H9 (cell line): ENCODE measurements around the gene WASF3. TPM values are rescaled to one million over a fixed set of nuclear protein-coding genes. Genes with fewer than 3 reads are reported as not detected.

Source experiments
- DNase-seq: peaks from one replicate; pipeline ENCODE4 v3.0.0-alpha.2; 2017
- H2AFZ ChIP-seq: one replicate; pipeline ENCODE4 v1.6.1; 2013; ENCODE audit warnings: mild to moderate bottlenecking, low read length, control low read depth, moderate library complexity
- H2AK5ac ChIP-seq: 2 replicates; pipeline ENCODE4 v1.6.1; 2013; ENCODE audit warnings: low read length, control low read depth, mixed read lengths; ENCODE audit not compliant: insufficient read length
- H2BK120ac ChIP-seq: one replicate; pipeline ENCODE4 v1.6.1; 2013; ENCODE audit warnings: low read depth, mild to moderate bottlenecking, low read length, control low read depth, inconsistent platforms; ENCODE audit not compliant: poor library complexity, severe bottlenecking
- H2BK12ac ChIP-seq: 2 replicates; pipeline ENCODE4 v1.6.1; 2013; ENCODE audit warnings: low read length, control low read depth, mixed read lengths, low read depth; ENCODE audit not compliant: insufficient read length
- H2BK15ac ChIP-seq: 2 replicates; pipeline ENCODE4 v1.6.1; 2013; ENCODE audit warnings: low read depth, low read length, control low read depth
- H2BK20ac ChIP-seq: one replicate; pipeline ENCODE4 v1.6.1; 2013; ENCODE audit warnings: low read depth, mild to moderate bottlenecking, low read length, control low read depth, inconsistent platforms; ENCODE audit not compliant: poor library complexity, severe bottlenecking
- H2BK5ac ChIP-seq: 2 replicates; pipeline ENCODE4 v1.6.1; 2013; ENCODE audit warnings: low read length, control low read depth, mixed read lengths; ENCODE audit not compliant: insufficient read length
- H3K14ac ChIP-seq: 2 replicates; pipeline ENCODE4 v1.6.1; 2013; ENCODE audit warnings: low read length, control low read depth; ENCODE audit not compliant: insufficient read depth
- H3K18ac ChIP-seq: 2 replicates; pipeline ENCODE4 v1.6.1; 2013; ENCODE audit warnings: low read depth, mild to moderate bottlenecking, mixed read lengths, low read length, control low read depth; ENCODE audit not compliant: insufficient read length
- H3K23ac ChIP-seq: 2 replicates; pipeline ENCODE4 v1.6.1; 2013; ENCODE audit warnings: low read length, control low read depth, mixed read lengths, low read depth; ENCODE audit not compliant: insufficient read length
- H3K23me2 ChIP-seq: 2 replicates; pipeline ENCODE4 v1.6.1; 2013; ENCODE audit warnings: low read depth, mild to moderate bottlenecking, mixed read lengths, low read length, control low read depth; ENCODE audit not compliant: insufficient read length, poor library complexity, severe bottlenecking
- H3K27ac ChIP-seq: 2 replicates; pipeline ENCODE4 v1.5.1; 2013; ENCODE audit warnings: low read length, control low read depth, mixed read lengths, low read depth; ENCODE audit not compliant: insufficient read length
- H3K27me3 ChIP-seq: 2 replicates; pipeline ENCODE4 v1.6.1; 2013; ENCODE audit warnings: low read length, control low read depth, inconsistent platforms; ENCODE audit not compliant: insufficient read depth
- H3K4ac ChIP-seq: 2 replicates; pipeline ENCODE4 v1.6.1; 2013; ENCODE audit warnings: low read depth, mild to moderate bottlenecking, control low read depth, inconsistent platforms, low read length, moderate library complexity
- H3K4me1 ChIP-seq: 2 replicates; pipeline ENCODE4 v1.6.1; 2013; ENCODE audit warnings: low read length, control low read depth, inconsistent platforms; ENCODE audit not compliant: insufficient read depth
- H3K4me2 ChIP-seq: 2 replicates; pipeline ENCODE4 v1.6.1; 2013; ENCODE audit warnings: low read length, control low read depth, mixed read lengths; ENCODE audit not compliant: insufficient read length, insufficient read depth
- H3K56ac ChIP-seq: 2 replicates; pipeline ENCODE4 v1.6.1; 2013; ENCODE audit warnings: low read depth, mild to moderate bottlenecking, mixed read lengths, low read length, control low read depth; ENCODE audit not compliant: insufficient read length
- H3K79me1 ChIP-seq: 2 replicates; pipeline ENCODE4 v1.6.1; 2013; ENCODE audit warnings: low read depth, mild to moderate bottlenecking, moderate library complexity, low read length, control low read depth, inconsistent platforms; ENCODE audit not compliant: insufficient read depth, poor library complexity, severe bottlenecking
- H3K79me2 ChIP-seq: 2 replicates; pipeline ENCODE4 v1.6.1; 2013; ENCODE audit warnings: low read length, control low read depth, inconsistent platforms; ENCODE audit not compliant: insufficient read depth
- H3K9ac ChIP-seq: 2 replicates; pipeline ENCODE4 v1.6.1; 2013; ENCODE audit warnings: low read length, control low read depth, mixed read lengths; ENCODE audit not compliant: insufficient read length; ENCODE audit errors: extremely low read depth
- H3K9me3 ChIP-seq: one replicate; pipeline ENCODE4 v1.6.1; 2013; ENCODE audit warnings: low read depth, low read length, inconsistent platforms; ENCODE audit not compliant: control insufficient read depth
- H3T11ph ChIP-seq: one replicate; pipeline ENCODE4 v1.6.1; 2013; ENCODE audit warnings: mild to moderate bottlenecking, low read length, control low read depth, inconsistent platforms
- H4K20me1 ChIP-seq: one replicate; pipeline ENCODE4 v1.6.1; 2013; ENCODE audit not compliant: control insufficient read depth, insufficient read length, insufficient read depth
- H4K5ac ChIP-seq: 2 replicates; pipeline ENCODE4 v1.6.1; 2013; ENCODE audit warnings: low read depth, mild to moderate bottlenecking, mixed read lengths, low read length, control low read depth; ENCODE audit not compliant: insufficient read length
- H4K8ac ChIP-seq: replicated peaks from 2 replicates; pipeline ENCODE4 v1.6.1; 2013; ENCODE audit warnings: low read length, control low read depth, mixed read lengths, low read depth; ENCODE audit not compliant: insufficient read length
- H4K91ac ChIP-seq: 2 replicates; pipeline ENCODE4 v1.6.1; 2013; ENCODE audit warnings: low read depth, mild to moderate bottlenecking, moderate library complexity, mixed read lengths, low read length, control low read depth; ENCODE audit not compliant: insufficient read length
- H3K27ac Mint-ChIP-seq, 3 experiments: 2 replicates in 2 of 3; 3 replicates in 1 of 3; pipeline ENCODE4 v1.8.0; 2020 to 2021; ENCODE audit warnings: mixed read lengths in 3 of 3, mild to moderate bottlenecking in 1 of 3, moderate library complexity in 1 of 3
- H3K27me3 Mint-ChIP-seq: 2 replicates; pipeline ENCODE4 v1.8.0; 2021; ENCODE audit warnings: low read depth, mild to moderate bottlenecking, moderate library complexity, mixed read lengths
- H3K36me3 Mint-ChIP-seq, 3 experiments: 2 replicates in 2 of 3; 3 replicates in 1 of 3; pipeline ENCODE4 v1.8.0; 2020 to 2021; ENCODE audit warnings: low read depth in 3 of 3, mixed read lengths in 3 of 3; ENCODE audit not compliant: insufficient read depth in 1 of 3
- H3K4me1 Mint-ChIP-seq, 2 experiments: 2 replicates each; pipeline ENCODE4 v1.8.0; 2020; ENCODE audit warnings: mixed read lengths in 2 of 2
- H3K4me3 Mint-ChIP-seq, 2 experiments: 2 replicates in 1 of 2; 3 replicates in 1 of 2; pipeline ENCODE4 v1.8.0; 2020 to 2021; ENCODE audit warnings: mild to moderate bottlenecking in 2 of 2, mixed read lengths in 2 of 2, moderate library complexity in 1 of 2
- H3K9me3 Mint-ChIP-seq, 2 experiments: 2 replicates in 1 of 2; 3 replicates in 1 of 2; pipeline ENCODE4 v1.8.0; 2020; ENCODE audit warnings: mild to moderate bottlenecking in 2 of 2, mixed read lengths in 2 of 2, moderate library complexity in 1 of 2
- whole genome bisulfite sequencing: extraction: QIAGEN DNeasy Blood & Tissue Kit; methylation state at CpG from one replicate; pipeline ENCODE4 v1.1.7; 2013; ENCODE audit warnings: missing lambda C conversion rate, low lambda C conversion rate, mixed read lengths; ENCODE audit not compliant: insufficient read length; ENCODE audit errors: extremely low coverage; 5-methylcytosine and 5-hydroxymethylcytosine counted together
- total RNA-seq: library from RNA; stranded (reverse); gene quantifications from 2 replicates; pipeline ENCODE4 v1.2.1, GENCODE V29; 2021
- TF ChIP-seq, protein P1 (sequence below): fragments of 200-600 bp; sonication (generic); conservative IDR thresholded peaks from 3 replicates; pipeline ENCODE4 v1.8.0; 2021; ENCODE audit warnings: antibody characterized with exemption, mild to moderate bottlenecking

The WASF3 gene
- total RNA-seq, 1 experiment from 2014 or later, result 22.2 TPM

DNA sequence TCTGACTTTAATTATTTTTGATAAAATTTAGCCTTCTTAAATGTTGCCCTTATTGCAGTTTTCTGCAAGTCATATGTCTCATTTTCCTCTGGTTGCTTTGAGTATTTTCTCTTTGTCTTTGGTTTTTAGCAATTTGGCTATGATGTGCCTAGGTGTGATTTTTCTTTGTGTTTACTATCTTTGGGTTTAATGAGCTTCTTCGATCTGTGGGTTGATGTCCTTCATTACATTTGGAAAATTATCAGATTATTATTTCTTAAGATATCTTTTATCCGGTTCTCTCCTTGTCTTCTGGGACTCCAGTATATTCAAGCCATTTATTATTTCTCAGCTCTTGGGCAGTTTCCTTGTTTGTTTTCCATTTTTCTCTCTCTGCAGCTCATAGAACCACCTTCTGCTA is 39.0 kb downstream of the WASF3 start:
- Mint-ChIP-seq H3K27me3 (no peaks in the 10 kb centered on the region), H3K4me3 (no peak overlapping the region), H3K9me3 (peaks cover 11% of the 10 kb centered on the region in 2 experiments), H3K27ac (no peak overlapping the region), H3K4me1 (peaks cover 15 to 17% of the 10 kb centered on the region in 2 experiments), H3K36me3 (peaks cover 3 to 11% (median 8%) of the 10 kb centered on the region in 3 experiments; a peak in 5 of 7 replicates)
- H3K79me1 ChIP-seq, result no peaks in the 10 kb centered on the region
- TF ChIP-seq, protein P1, sequence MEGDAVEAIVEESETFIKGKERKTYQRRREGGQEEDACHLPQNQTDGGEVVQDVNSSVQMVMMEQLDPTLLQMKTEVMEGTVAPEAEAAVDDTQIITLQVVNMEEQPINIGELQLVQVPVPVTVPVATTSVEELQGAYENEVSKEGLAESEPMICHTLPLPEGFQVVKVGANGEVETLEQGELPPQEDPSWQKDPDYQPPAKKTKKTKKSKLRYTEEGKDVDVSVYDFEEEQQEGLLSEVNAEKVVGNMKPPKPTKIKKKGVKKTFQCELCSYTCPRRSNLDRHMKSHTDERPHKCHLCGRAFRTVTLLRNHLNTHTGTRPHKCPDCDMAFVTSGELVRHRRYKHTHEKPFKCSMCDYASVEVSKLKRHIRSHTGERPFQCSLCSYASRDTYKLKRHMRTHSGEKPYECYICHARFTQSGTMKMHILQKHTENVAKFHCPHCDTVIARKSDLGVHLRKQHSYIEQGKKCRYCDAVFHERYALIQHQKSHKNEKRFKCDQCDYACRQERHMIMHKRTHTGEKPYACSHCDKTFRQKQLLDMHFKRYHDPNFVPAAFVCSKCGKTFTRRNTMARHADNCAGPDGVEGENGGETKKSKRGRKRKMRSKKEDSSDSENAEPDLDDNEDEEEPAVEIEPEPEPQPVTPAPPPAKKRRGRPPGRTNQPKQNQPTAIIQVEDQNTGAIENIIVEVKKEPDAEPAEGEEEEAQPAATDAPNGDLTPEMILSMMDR, result no peak
- no peak overlapping the region for H4K5ac ChIP-seq
- H2AFZ ChIP-seq, result no peak overlapping the region
- no peak overlapping the region for H3K23ac ChIP-seq
- H4K91ac ChIP-seq, result no peak overlapping the region
- no peak overlapping the region for H2BK12ac ChIP-seq
- H3K4me2 ChIP-seq, result no peak overlapping the region
- DNase-seq, result no peak
- no peak overlapping the region for H2BK120ac ChIP-seq
- H2AK5ac ChIP-seq, result no peak overlapping the region
- no peak overlapping the region for H3K27ac ChIP-seq
- no peak overlapping the region for H3K14ac ChIP-seq
- no peak overlapping the region for H3K56ac ChIP-seq
- no peaks in the 10 kb centered on the region for H3K79me2 ChIP-seq
- H2BK5ac ChIP-seq, result no peak overlapping the region
- no peak overlapping the region for H4K8ac ChIP-seq
- no peak overlapping the region for H2BK15ac ChIP-seq
- H3K9ac ChIP-seq, result no peak overlapping the region
- H3K4ac ChIP-seq, result no peak overlapping the region
- no CpG with 5 or more reads among the region's 2 CpGs for WGBS
- no peaks in the 10 kb centered on the region for H3K4me1 ChIP-seq
- no peak overlapping the region for H3T11ph ChIP-seq
- no peaks in the 10 kb centered on the region for H3K27me3 ChIP-seq
- H3K23me2 ChIP-seq, result no peaks in the 10 kb centered on the region
- no peak overlapping the region for H2BK20ac ChIP-seq
- H4K20me1 ChIP-seq, result no peaks in the 10 kb centered on the region
- H3K18ac ChIP-seq, result no peak overlapping the region
- H3K9me3 ChIP-seq, result no peaks in the 10 kb centered on the region
